Activated T-helper 17 cell treated with anti-CD3 and anti-CD28 coated beads, Interleukin-2, amount 50 U/mL, for 72 hours (primary cell): ENCODE data around the gene DCLK2. TPM values are rescaled to one million over a fixed set of nuclear protein-coding genes. Genes with fewer than 3 reads are reported as not detected.

Experiments used
- ATAC-seq: fragments of 150-1000 bp; cut with Tn5 transposase; replicated peaks from 2 replicates; pipeline ENCODE4 v1.10.0; 2021; ENCODE audit warnings: mild to moderate bottlenecking, moderate library complexity
- H3K27ac Mint-ChIP-seq: one replicate; pipeline ENCODE4 v1.8.0; 2022; ENCODE audit warnings: mixed read lengths
- H3K27me3 Mint-ChIP-seq: one replicate; pipeline ENCODE4 v1.8.0; 2022; ENCODE audit warnings: mixed read lengths
- H3K36me3 Mint-ChIP-seq: one replicate; pipeline ENCODE4 v1.8.0; 2022; ENCODE audit warnings: low read depth, mild to moderate bottlenecking, mixed read lengths
- H3K4me1 Mint-ChIP-seq: one replicate; pipeline ENCODE4 v1.8.0; 2022; ENCODE audit warnings: mixed read lengths
- H3K4me3 Mint-ChIP-seq: one replicate; pipeline ENCODE4 v1.8.0; 2022; ENCODE audit warnings: mild to moderate bottlenecking, mixed read lengths
- H3K9me3 Mint-ChIP-seq: one replicate; pipeline ENCODE4 v1.8.0; 2022; ENCODE audit warnings: mixed read lengths
- total RNA-seq, 2 donors: library from RNA; stranded (reverse); gene quantifications; one replicate each; pipeline ENCODE4 v1.2.3, GENCODE V29; 2022

DCLK2 gene
- total RNA-seq, 2 donors from 2014 or later: 0.06 TPM; not detected in 1

GRCh38 chr4:150117629-150118028 lies 39.4 kb downstream of the DCLK2 start:
- Mint-ChIP-seq H3K27me3 (peaks cover 21% of the 10 kb centered on the region), H3K4me1 (no peaks in the 10 kb centered on the region), H3K9me3 (peaks cover 7% of the 10 kb centered on the region), H3K4me3 (no peak overlapping the region), H3K36me3 (no peaks in the 10 kb centered on the region), H3K27ac (no peak overlapping the region)
- no peak for ATAC-seq

DNA sequence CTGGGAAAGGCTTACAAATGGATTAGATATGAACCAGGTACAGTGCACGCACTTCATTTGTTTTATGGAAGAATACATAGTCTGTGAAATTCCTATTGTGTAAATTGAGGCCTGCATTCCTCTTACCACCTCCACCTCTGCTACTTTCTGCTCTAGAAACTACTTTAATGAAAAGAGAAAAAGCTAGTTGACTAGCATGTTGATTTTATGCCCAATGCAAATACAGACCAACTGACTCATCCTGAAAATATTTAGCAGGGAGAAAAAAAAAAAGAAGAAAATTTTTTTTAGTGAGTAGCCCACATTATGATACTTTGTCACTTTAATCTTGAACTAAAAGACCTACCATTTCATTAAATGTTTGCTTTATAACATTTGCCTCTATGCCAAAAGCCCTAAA lies 41.2 kb downstream of the DCLK2 start:
- no peak overlapping the region for H3K4me3 Mint-ChIP-seq
- no peak overlapping the region for H3K27ac Mint-ChIP-seq
- H3K4me1 Mint-ChIP-seq: no peaks in the 10 kb centered on the region
- no peaks in the 10 kb centered on the region for H3K36me3 Mint-ChIP-seq
- H3K9me3 Mint-ChIP-seq: peaks cover 7% of the 10 kb centered on the region
- ATAC-seq: no peak
- peaks cover 14% of the 10 kb centered on the region for H3K27me3 Mint-ChIP-seq

GRCh38 chr4:150123087-150123486 lies 44.8 kb downstream of the DCLK2 start:
- no peaks in the 10 kb centered on the region for H3K4me1 Mint-ChIP-seq
- H3K27me3 Mint-ChIP-seq: peaks cover 11% of the 10 kb centered on the region
- no peak overlapping the region for H3K27ac Mint-ChIP-seq
- no peak overlapping the region for H3K4me3 Mint-ChIP-seq
- peaks cover 3% of the 10 kb centered on the region for H3K9me3 Mint-ChIP-seq
- H3K36me3 Mint-ChIP-seq: no peaks in the 10 kb centered on the region
- ATAC-seq: no peak

- Mint-ChIP-seq H3K27me3 (peaks cover 17% of the 10 kb centered on the region), H3K4me1 (no peaks in the 10 kb centered on the region), H3K27ac (no peak overlapping the region), H3K4me3 (no peak overlapping the region), H3K36me3 (no peaks in the 10 kb centered on the region), H3K9me3 (peaks cover 3% of the 10 kb centered on the region)
- no peak for ATAC-seq
Observed at GRCh38 chr4:150123796-150124677, 45.8 kb downstream of the DCLK2 start.

DNA sequence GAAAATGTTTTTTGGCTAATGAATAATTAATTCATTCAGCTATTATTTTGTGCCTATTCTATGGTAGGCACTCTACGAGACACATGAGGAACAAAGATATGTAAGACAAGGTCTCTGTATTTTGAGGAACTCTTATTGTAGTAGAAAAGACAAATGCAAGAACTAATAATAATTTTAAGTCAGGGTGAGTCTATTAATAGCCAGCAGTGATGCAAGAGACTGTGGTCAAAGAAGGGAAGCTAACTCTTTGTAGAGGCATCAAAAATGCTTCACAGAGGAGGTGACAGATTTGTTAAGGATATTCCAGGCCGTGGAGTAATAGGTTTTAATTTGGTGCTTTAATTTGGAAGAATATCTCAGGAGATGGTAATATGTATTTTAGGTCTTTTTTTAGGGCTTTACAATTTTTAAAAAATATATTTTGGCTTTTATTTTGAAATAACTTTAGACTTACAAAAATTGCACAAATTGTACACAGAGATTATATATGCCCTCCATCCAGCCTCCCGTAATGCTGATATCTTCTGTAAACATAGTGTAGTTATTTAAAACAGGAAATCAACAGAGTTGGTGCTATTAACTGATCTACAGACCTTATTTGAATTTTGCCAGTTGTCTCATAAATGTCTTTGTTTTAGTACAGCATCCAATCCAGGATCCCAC lies 48.1 kb downstream of the DCLK2 start:
- Mint-ChIP-seq H3K4me1 (no peaks in the 10 kb centered on the region), H3K4me3 (no peak overlapping the region), H3K27ac (no peak overlapping the region), H3K27me3 (peaks cover 24% of the 10 kb centered on the region), H3K36me3 (no peaks in the 10 kb centered on the region), H3K9me3 (peaks cover 3% of the 10 kb centered on the region)
- ATAC-seq: no peak

GRCh38 chr4:150126864-150127203 lies 48.6 kb downstream of the DCLK2 start:
- Mint-ChIP-seq H3K27ac (no peak overlapping the region), H3K9me3 (peaks cover 3% of the 10 kb centered on the region), H3K36me3 (no peaks in the 10 kb centered on the region), H3K4me1 (no peaks in the 10 kb centered on the region), H3K4me3 (no peak overlapping the region), H3K27me3 (peaks cover 24% of the 10 kb centered on the region)
- ATAC-seq: peak; percentile 18

GRCh38 chr4:150127757-150128156 lies 49.5 kb downstream of the DCLK2 start:
- Mint-ChIP-seq H3K36me3 (no peaks in the 10 kb centered on the region), H3K4me3 (no peak overlapping the region), H3K4me1 (no peaks in the 10 kb centered on the region), H3K27me3 (peaks cover 25% of the 10 kb centered on the region), H3K9me3 (no peaks in the 10 kb centered on the region), H3K27ac (no peak overlapping the region)
- ATAC-seq: no peak

- Mint-ChIP-seq H3K4me1 (no peaks in the 10 kb centered on the region), H3K9me3 (no peaks in the 10 kb centered on the region), H3K36me3 (no peaks in the 10 kb centered on the region), H3K27ac (no peak overlapping the region), H3K27me3 (peaks cover 31% of the 10 kb centered on the region), H3K4me3 (no peak overlapping the region)
- no peak for ATAC-seq
Observed at GRCh38 chr4:150130933-150131332, 52.7 kb downstream of the DCLK2 start.

- Mint-ChIP-seq H3K4me1 (no peaks in the 10 kb centered on the region), H3K27ac (no peak overlapping the region), H3K36me3 (no peaks in the 10 kb centered on the region), H3K27me3 (peaks cover 29% of the 10 kb centered on the region), H3K9me3 (no peaks in the 10 kb centered on the region), H3K4me3 (no peak overlapping the region)
- ATAC-seq: no peak
Observed at GRCh38 chr4:150131581-150132228, 53.5 kb downstream of the DCLK2 start.

DNA sequence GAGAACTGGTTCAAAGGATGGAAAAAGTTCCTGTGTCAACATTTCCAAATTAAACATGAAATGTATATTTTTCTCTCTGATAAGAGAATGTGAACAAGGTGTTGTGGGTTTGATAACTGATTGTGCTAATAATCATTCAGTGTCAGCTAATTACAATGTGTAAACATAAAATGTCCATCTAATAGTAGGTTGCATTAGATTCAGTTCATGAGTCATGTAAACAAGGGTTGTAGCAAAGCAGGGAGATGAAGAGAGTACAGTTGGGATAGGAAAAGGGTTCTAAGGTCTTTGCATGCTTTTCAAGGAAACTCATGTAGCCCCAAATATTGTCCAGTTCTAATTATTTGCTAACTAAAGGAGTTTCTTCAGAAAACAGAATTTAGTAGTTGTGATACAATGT lies 55.4 kb downstream of the DCLK2 start:
- Mint-ChIP-seq H3K4me3 (no peak overlapping the region), H3K27me3 (peaks cover 15% of the 10 kb centered on the region), H3K4me1 (no peaks in the 10 kb centered on the region), H3K36me3 (no peaks in the 10 kb centered on the region), H3K27ac (no peak overlapping the region), H3K9me3 (no peaks in the 10 kb centered on the region)
- no peak for ATAC-seq

GRCh38 chr4:150135134-150135772 lies 57.0 kb downstream of the DCLK2 start:
- no peak for ATAC-seq
- H3K36me3 Mint-ChIP-seq: no peaks in the 10 kb centered on the region
- no peaks in the 10 kb centered on the region for H3K9me3 Mint-ChIP-seq
- H3K4me1 Mint-ChIP-seq: no peaks in the 10 kb centered on the region
- H3K27ac Mint-ChIP-seq: no peak overlapping the region
- H3K27me3 Mint-ChIP-seq: peaks cover 10% of the 10 kb centered on the region
- no peak overlapping the region for H3K4me3 Mint-ChIP-seq

- Mint-ChIP-seq H3K27me3 (peaks cover 6% of the 10 kb centered on the region), H3K4me3 (no peak overlapping the region), H3K9me3 (no peaks in the 10 kb centered on the region), H3K4me1 (peaks cover 2% of the 10 kb centered on the region), H3K36me3 (no peaks in the 10 kb centered on the region), H3K27ac (no peak overlapping the region)
- no peak for ATAC-seq
Observed at GRCh38 chr4:150136036-150136435, 57.8 kb downstream of the DCLK2 start.

DNA sequence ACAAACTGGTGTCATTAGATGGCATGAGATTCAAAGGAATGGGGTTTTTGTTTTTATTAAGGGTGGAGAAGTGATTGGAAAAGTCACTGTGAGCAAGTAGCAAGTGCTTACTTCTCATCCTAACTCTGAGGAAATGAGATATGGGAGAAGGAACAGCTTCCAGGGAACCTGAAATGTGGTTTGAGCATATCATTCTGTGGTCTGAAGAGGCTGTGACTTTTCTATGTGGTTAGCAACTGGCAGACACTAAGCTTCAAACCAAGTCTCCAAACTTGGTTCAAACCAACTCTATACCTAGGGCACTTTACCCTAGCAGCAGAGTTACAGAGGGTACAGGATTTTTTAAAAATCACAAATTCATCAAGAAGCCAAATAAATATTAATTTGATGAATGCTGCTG lies 58.2 kb downstream of the DCLK2 start:
- H3K36me3 Mint-ChIP-seq: no peaks in the 10 kb centered on the region
- H3K9me3 Mint-ChIP-seq: no peaks in the 10 kb centered on the region
- H3K4me3 Mint-ChIP-seq: no peak overlapping the region
- ATAC-seq: no peak
- no peak overlapping the region for H3K27ac Mint-ChIP-seq
- peaks cover 6% of the 10 kb centered on the region for H3K27me3 Mint-ChIP-seq
- H3K4me1 Mint-ChIP-seq: peaks cover 6% of the 10 kb centered on the region

DNA sequence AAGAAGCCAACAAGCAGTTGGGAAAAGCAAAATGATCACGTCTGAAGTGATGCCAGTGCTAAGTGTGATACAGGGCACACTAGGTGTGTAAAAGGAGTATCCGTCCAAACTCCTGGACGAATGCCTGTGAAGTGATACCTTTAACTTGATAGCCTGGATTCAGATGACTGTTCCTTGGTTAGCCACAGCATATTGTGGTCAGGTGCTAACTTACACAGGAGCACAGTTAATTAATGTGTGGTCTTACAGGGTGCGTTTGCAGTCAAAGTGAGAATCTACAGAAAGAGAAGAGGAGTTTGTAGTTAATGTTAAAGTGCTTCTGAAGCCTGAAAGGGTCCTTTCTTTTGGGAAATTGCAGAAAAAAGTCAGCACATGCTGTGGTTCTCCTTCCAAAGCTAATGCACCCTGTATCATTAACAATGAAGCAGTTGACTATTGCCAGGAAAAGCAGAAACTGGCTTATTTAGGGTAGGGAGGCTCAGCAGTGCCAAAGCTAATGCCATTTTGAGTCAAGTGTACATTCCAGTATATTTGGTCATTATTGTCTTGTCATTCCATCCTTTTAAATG lies 61.1 kb downstream of the DCLK2 start:
- ATAC-seq: no peak
- H3K9me3 Mint-ChIP-seq: no peaks in the 10 kb centered on the region
- H3K36me3 Mint-ChIP-seq: no peaks in the 10 kb centered on the region
- H3K4me1 Mint-ChIP-seq: peaks cover 6% of the 10 kb centered on the region
- no peaks in the 10 kb centered on the region for H3K27me3 Mint-ChIP-seq
- no peak overlapping the region for H3K27ac Mint-ChIP-seq
- no peak overlapping the region for H3K4me3 Mint-ChIP-seq
